Sigmoid colon (tissue), 3 donors: ENCODE measurements around the gene EML3.

ENCODE experiments used
- POLR2A ChIP-seq, 2 donors: fragments of 450-650 bp; IDR thresholded peaks; one replicate each; pipeline ENCODE4 v1.6.1; 2016; ENCODE audit warnings: antibody characterized with exemption in 2 of 2, mild to moderate bottlenecking in 2 of 2, moderate library complexity in 2 of 2
- TF ChIP-seq, protein P1 (sequence below), 4 experiments: fragments of 450-650 bp in 3 of 4; fragments of 200-600 bp in 1 of 4; IDR thresholded peaks; one replicate each; pipeline ENCODE4 v1.5.1; 2016 to 2019; ENCODE audit warnings: antibody characterized with exemption in 4 of 4, mild to moderate bottlenecking in 3 of 4, moderate library complexity in 2 of 4

GRCh38 chr11:62621567-62622470 is 9.2 kb upstream of the EML3 start, which contains the start of gene B3GAT3:
- TF ChIP-seq, protein P1, sequence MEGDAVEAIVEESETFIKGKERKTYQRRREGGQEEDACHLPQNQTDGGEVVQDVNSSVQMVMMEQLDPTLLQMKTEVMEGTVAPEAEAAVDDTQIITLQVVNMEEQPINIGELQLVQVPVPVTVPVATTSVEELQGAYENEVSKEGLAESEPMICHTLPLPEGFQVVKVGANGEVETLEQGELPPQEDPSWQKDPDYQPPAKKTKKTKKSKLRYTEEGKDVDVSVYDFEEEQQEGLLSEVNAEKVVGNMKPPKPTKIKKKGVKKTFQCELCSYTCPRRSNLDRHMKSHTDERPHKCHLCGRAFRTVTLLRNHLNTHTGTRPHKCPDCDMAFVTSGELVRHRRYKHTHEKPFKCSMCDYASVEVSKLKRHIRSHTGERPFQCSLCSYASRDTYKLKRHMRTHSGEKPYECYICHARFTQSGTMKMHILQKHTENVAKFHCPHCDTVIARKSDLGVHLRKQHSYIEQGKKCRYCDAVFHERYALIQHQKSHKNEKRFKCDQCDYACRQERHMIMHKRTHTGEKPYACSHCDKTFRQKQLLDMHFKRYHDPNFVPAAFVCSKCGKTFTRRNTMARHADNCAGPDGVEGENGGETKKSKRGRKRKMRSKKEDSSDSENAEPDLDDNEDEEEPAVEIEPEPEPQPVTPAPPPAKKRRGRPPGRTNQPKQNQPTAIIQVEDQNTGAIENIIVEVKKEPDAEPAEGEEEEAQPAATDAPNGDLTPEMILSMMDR (IDR thresholded peaks at IDR 0.05) = no peak
- TF ChIP-seq POLR2A (IDR thresholded peaks at IDR 0.05) = peak; percentile 76
